Nephron progenitor cell (in vitro differentiated cells): ENCODE results near the gene TNNC2.
"Not testable (repeated sequence)": the region's sequence is repeated elsewhere in the genome, so short reads cannot be mapped to it uniquely, and the experiment has no call there.

Experiments used
- DNase-seq: peaks from one replicate; pipeline ENCODE4 v3.0.0; 2021
- H3K27ac Mint-ChIP-seq: 2 replicates; pipeline ENCODE4 v1.8.0; 2021; ENCODE audit warnings: mild to moderate bottlenecking, moderate library complexity, mixed read lengths
- H3K27me3 Mint-ChIP-seq: 2 replicates; pipeline ENCODE4 v1.8.0; 2021; ENCODE audit warnings: mild to moderate bottlenecking, low read depth, mixed read lengths; ENCODE audit not compliant: poor library complexity
- H3K36me3 Mint-ChIP-seq: 2 replicates; pipeline ENCODE4 v1.8.0; 2021; ENCODE audit warnings: low read depth, mixed read lengths
- H3K4me1 Mint-ChIP-seq: 2 replicates; pipeline ENCODE4 v1.8.0; 2021; ENCODE audit warnings: mixed read lengths
- H3K4me3 Mint-ChIP-seq: 2 replicates; pipeline ENCODE4 v1.8.0; 2021; ENCODE audit warnings: mild to moderate bottlenecking, moderate library complexity, mixed read lengths
- H3K9me3 Mint-ChIP-seq: 2 replicates; pipeline ENCODE4 v1.8.0; 2021; ENCODE audit warnings: mild to moderate bottlenecking, moderate library complexity, mixed read lengths
- CTCF ChIP-seq: fragments of 200-600 bp; sonication (generic); IDR thresholded peaks from 2 replicates; pipeline ENCODE4 v1.5.0; 2021; ENCODE audit warnings: antibody characterized with exemption

TNNC2 gene

GRCh38 chr20:45835329-45835765 lies 8.2 kb upstream of the TNNC2 start:
- Mint-ChIP-seq H3K4me1 (peaks cover 33% of the 10 kb centered on the region), H3K27me3 (peaks cover 2% of the 10 kb centered on the region), H3K27ac (no peak overlapping the region), H3K36me3 (peaks cover 9% of the 10 kb centered on the region), H3K4me3 (peak overlapping the region; percentile 81), H3K9me3 (no peaks in the 10 kb centered on the region)
- no peak for TF ChIP-seq CTCF
- DNase-seq, result no peak

DNA sequence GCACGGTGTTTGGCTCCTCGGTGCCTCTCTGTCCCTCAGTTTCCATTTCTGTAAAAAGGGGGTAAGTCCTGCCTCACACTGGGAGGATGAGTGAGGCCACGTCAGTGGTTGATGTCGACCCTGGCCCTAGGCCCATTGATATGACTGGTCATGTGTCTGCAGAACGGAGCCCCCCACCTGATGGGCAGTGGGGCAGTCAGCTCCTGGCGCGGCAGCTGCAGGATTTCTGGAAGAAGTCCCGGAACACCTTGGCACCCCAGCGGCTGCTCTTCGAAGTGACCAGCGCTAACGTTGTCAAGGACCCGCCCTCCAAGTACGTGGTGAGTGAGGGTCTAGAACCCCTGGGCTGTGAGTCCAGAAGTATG lies 7.7 kb upstream of the TNNC2 start:
- H3K9me3 Mint-ChIP-seq, result no peaks in the 10 kb centered on the region

GRCh38 chr20:45833883-45834796 lies 7.0 kb upstream of the TNNC2 start:
- Mint-ChIP-seq H3K27me3 (peaks cover 4% of the 10 kb centered on the region), H3K4me3 (peak overlapping the region; percentile 81), H3K27ac (no peak overlapping the region), H3K36me3 (peaks cover 9% of the 10 kb centered on the region), H3K9me3 (no peaks in the 10 kb centered on the region), H3K4me1 (peaks cover 33% of the 10 kb centered on the region)
- DNase-seq, result peak; percentile 78
- TF ChIP-seq CTCF, result no peak

More for the DNA sequence above, 7.7 kb upstream of the TNNC2 start:
- TF ChIP-seq CTCF, result no peak
- H3K36me3 Mint-ChIP-seq, result peaks cover 9% of the 10 kb centered on the region
- no peak overlapping the region for H3K27ac Mint-ChIP-seq
- DNase-seq, result no peak
- H3K27me3 Mint-ChIP-seq, result peaks cover 4% of the 10 kb centered on the region
- H3K4me3 Mint-ChIP-seq, result peak overlapping the region; percentile 81
- H3K4me1 Mint-ChIP-seq, result peaks cover 33% of the 10 kb centered on the region

DNA sequence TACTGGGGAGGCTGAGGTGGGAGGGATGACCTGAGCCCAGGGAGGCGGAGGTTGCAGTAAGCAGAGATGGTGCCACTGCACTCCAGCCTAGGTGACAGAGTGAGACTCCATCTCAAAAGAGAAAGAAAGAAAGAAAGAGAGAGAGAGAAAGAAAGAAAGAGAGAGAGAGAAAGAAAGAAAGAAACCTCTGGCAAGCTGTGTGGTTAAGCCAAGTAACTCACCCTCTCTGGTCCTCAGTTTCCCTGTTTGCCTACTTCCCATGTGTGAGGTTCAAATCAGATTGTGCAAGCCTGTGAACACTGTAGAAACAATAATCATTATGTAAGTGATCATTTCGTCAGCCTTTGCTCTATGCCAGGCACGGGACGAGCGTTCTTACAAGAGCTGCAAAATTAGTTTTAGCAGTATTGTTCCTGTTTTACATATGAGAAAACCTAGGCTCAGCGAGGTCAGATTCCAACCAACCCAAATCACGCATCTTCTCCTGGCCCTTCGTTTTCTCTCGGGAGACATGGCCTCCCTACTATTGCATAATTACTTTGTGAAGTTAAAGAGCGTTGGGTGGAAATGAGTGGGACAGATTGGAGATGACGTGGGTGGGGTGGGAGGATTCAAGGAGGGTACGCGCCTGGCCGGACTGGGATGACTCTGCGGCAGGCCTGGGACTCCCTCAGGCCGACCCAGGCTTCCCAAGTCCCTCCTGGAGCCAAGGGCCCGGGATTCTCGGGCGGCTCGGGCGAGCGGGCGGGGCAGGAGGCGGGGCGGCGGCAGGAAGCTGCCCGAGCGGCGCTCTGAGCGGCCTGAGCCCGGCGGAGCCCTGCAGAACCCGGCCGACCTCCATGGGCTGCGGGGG lies 6.1 kb upstream of the TNNC2 start, which contains the start of gene SNX21:
SNX21 (plus strand) TSS at position 770 of the 853 bp plus-strand sequence. CDS start 121 bp downstream, outside the sequence.
- no peaks in the 10 kb centered on the region for H3K9me3 Mint-ChIP-seq
- H3K4me3 Mint-ChIP-seq, result peak within 1 kb of the TSS; percentile 81
- H3K36me3 Mint-ChIP-seq, result peaks cover 9% of the 10 kb centered on the region
- H3K4me1 Mint-ChIP-seq, result peaks cover 37% of the 10 kb centered on the region
- peak within 1 kb of the TSS; percentile 53 for H3K27ac Mint-ChIP-seq
- peaks cover 8% of the 10 kb centered on the region for H3K27me3 Mint-ChIP-seq
- TF ChIP-seq CTCF, result no peak
- DNase-seq, result peak; percentile 84

GRCh38 chr20:45832619-45833018 lies 5.5 kb upstream of the TNNC2 start:
- Mint-ChIP-seq H3K9me3 (no peaks in the 10 kb centered on the region), H3K27me3 (peaks cover 8% of the 10 kb centered on the region), H3K4me3 (peak overlapping the region; percentile 81), H3K36me3 (peaks cover 9% of the 10 kb centered on the region), H3K4me1 (peaks cover 41% of the 10 kb centered on the region), H3K27ac (peak overlapping the region; percentile 53)
- TF ChIP-seq CTCF, result no peak
- DNase-seq, result no peak

GRCh38 chr20:45829673-45830106 lies 2.6 kb upstream of the TNNC2 start:
- H3K36me3 Mint-ChIP-seq, H3K9me3 Mint-ChIP-seq, DNase-seq, H3K4me3 Mint-ChIP-seq, H3K27ac Mint-ChIP-seq: not testable (repeated sequence)
- Mint-ChIP-seq H3K4me1 (peaks cover 45% of the 10 kb centered on the region), H3K27me3 (peaks cover 13% of the 10 kb centered on the region)
